Gastrocnemius medialis (tissue), 4 donors: ENCODE results near the gene PPFIA4. TPM values are rescaled to one million over a fixed set of nuclear protein-coding genes. Genes with fewer than 3 reads are reported as not detected.

Experiments
- ATAC-seq, 2 donors: fragments of 150-250 bp; one replicate each; pipeline ENCODE4 v1.9.1; 2016
- DNase-seq, 2 donors: peaks; one replicate each; pipeline ENCODE4 v3.0.0-alpha.2; 2019
- H3K27ac ChIP-seq, 4 donors: fragments of 200-600 bp; sonication (generic); 1 replicate in 1 of 4; 2 replicates in 3 of 4; pipeline ENCODE4 v1.5.1; 2016 to 2018; ENCODE audit warnings: mild to moderate bottlenecking in 2 of 4, moderate library complexity in 1 of 4
- H3K27me3 ChIP-seq, 3 donors: fragments of 200-600 bp; sonication (generic) in 2 of 3; 1 replicate in 1 of 3; 2 replicates in 2 of 3; pipeline versions ENCODE4 v1.5.1 to v1.6.0; 2016 to 2019; ENCODE audit warnings: mild to moderate bottlenecking in 1 of 3, moderate library complexity in 1 of 3
- H3K36me3 ChIP-seq, 2 donors: fragments of 200-600 bp; sonication (generic) in 1 of 2; one replicate each; pipeline ENCODE4 v1.5.1; 2017 to 2018
- H3K4me1 ChIP-seq, 2 donors: fragments of 200-600 bp; sonication (generic) in 1 of 2; one replicate each; pipeline ENCODE4 v1.5.1; 2016 to 2017; ENCODE audit warnings: mild to moderate bottlenecking in 2 of 2
- H3K4me3 ChIP-seq, 4 donors: fragments of 200-600 bp; sonication (generic) in 3 of 4; 1 replicate in 1 of 4; 2 replicates in 3 of 4; pipeline ENCODE4 v1.5.1; 2016 to 2019; ENCODE audit warnings: mild to moderate bottlenecking in 2 of 4
- H3K9me3 ChIP-seq, 3 donors: fragments of 200-600 bp; sonication (generic) in 2 of 3; 1 replicate in 1 of 3; 2 replicates in 2 of 3; pipeline ENCODE4 v1.5.1; 2016 to 2019
- CTCF ChIP-seq, 5 experiments: fragments of 450-650 bp in 3 of 5; fragments of 200-600 bp in 2 of 5; sonication (generic) in 2 of 5; IDR thresholded peaks in 4 of 5; conservative IDR thresholded peaks in 1 of 5; 1 replicate in 4 of 5; 2 replicates in 1 of 5; pipeline ENCODE4 v1.5.1; 2016 to 2019; ENCODE audit warnings: antibody characterized with exemption in 5 of 5, mild to moderate bottlenecking in 3 of 5, moderate library complexity in 3 of 5
- POLR2A ChIP-seq, 2 donors: fragments of 450-650 bp; IDR thresholded peaks; one replicate each; pipeline ENCODE4 v1.6.1; 2017; ENCODE audit warnings: antibody characterized with exemption in 2 of 2, mild to moderate bottlenecking in 2 of 2, moderate library complexity in 2 of 2
- in situ Hi-C, 4 donors: fragments of 200-750 bp; cut with MboI; loops; one replicate each; pipeline versions ENCODE4 v1.15.0 to v1.8.0; 2017; ENCODE audit warnings: low sequenced_read_pairs in 4 of 4
- intact Hi-C: fragments of 100-400 bp; cut with DNase I; formaldehyde crosslinking; loops from one replicate; pipeline ENCODE4 v1.15.1; 2023; ENCODE audit warnings: low total_unique reads
- total RNA-seq, 4 donors: library from RNA; depleted of rRNA; stranded (reverse); fragments of >200 nt; gene quantifications; one replicate each; pipeline versions ENCODE4 v1.1.0 to v1.2.3, GENCODE V29; 2016

PPFIA4 gene
- total RNA-seq, 4 donors from 2014 or later: 8.4 to 45.5 (median 33.1) TPM

GRCh38 chr1:202991112-202991511, 35.2 kb upstream of the PPFIA4 start:
- intact Hi-C loops: no loop called here
- no peak for TF ChIP-seq CTCF (IDR thresholded peaks at IDR 0.05 in 4 of 5, conservative IDR thresholded peaks at IDR 0.05 in 1 of 5)
- TF ChIP-seq POLR2A (IDR thresholded peaks at IDR 0.05): no peak
- DNase-seq: no peak
- in situ Hi-C loops: loop anchor here in 3 of 4 donors (10.0 to 25.0 kb wide), 3 partner anchors 56 to 246 kb away; no protein-coding TSS in a partner anchor
- Histone ChIP-seq H3K9me3 (no peaks in the 10 kb centered on the region), H3K4me1 (no peaks in the 10 kb centered on the region), H3K4me3 (no peak overlapping the region), H3K36me3 (no peaks in the 10 kb centered on the region), H3K27ac (no peak overlapping the region), H3K27me3 (peaks cover 0 to 8% (median 3%) of the 10 kb centered on the region in 3 donors)
- ATAC-seq: no peak

GRCh38 chr1:202994756-202995155, 31.5 kb upstream of the PPFIA4 start:
- H3K9me3 ChIP-seq: no peaks in the 10 kb centered on the region
- no peak overlapping the region for H3K27ac ChIP-seq
- H3K4me1 ChIP-seq: no peaks in the 10 kb centered on the region
- TF ChIP-seq CTCF (IDR thresholded peaks at IDR 0.05 in 4 of 5, conservative IDR thresholded peaks at IDR 0.05 in 1 of 5) (no peak), POLR2A (IDR thresholded peaks at IDR 0.05) (no peak)
- ATAC-seq: no peak
- intact Hi-C loops (no loop called here), in situ Hi-C loops (loop anchor here (5.0 to 25.0 kb wide), 4 partner anchors 60 to 250 kb away; partner anchors contain the start of gene KLHL12 (in 3 of the 4))
- no peaks in the 10 kb centered on the region for H3K36me3 ChIP-seq
- peaks cover 3 to 8% (median 4%) of the 10 kb centered on the region in 3 donors for H3K27me3 ChIP-seq
- DNase-seq: no peak
- H3K4me3 ChIP-seq: no peak overlapping the region

- peak; percentile 22 to 31 for DNase-seq
- intact Hi-C loops: loop anchor here (1.0 kb wide), 2 partner anchors 31 to 73 kb away; no protein-coding TSS in a partner anchor
These were observed 27.2 kb upstream of the PPFIA4 start for GRCh38 chr1:202998836-202999750.

GRCh38 chr1:203000217-203000944, 25.9 kb upstream of the PPFIA4 start:
- intact Hi-C loops: no loop called here
- H3K4me1 ChIP-seq: no peaks in the 10 kb centered on the region
- no peak for DNase-seq
- no peak overlapping the region for H3K27ac ChIP-seq
- ATAC-seq: no peak
- TF ChIP-seq CTCF (IDR thresholded peaks at IDR 0.05 in 4 of 5, conservative IDR thresholded peaks at IDR 0.05 in 1 of 5) (no peak), POLR2A (IDR thresholded peaks at IDR 0.05) (no peak)
- H3K27me3 ChIP-seq: peaks cover 0 to 7% (median 4%) of the 10 kb centered on the region in 3 donors
- in situ Hi-C loops: no loop called here
- H3K9me3 ChIP-seq: no peaks in the 10 kb centered on the region
- no peaks in the 10 kb centered on the region for H3K36me3 ChIP-seq
- H3K4me3 ChIP-seq: no peak overlapping the region

More at GRCh38 chr1:202998836-202999750, 27.2 kb upstream of the PPFIA4 start:
- Histone ChIP-seq H3K4me1 (no peaks in the 10 kb centered on the region), H3K9me3 (no peaks in the 10 kb centered on the region), H3K4me3 (no peak overlapping the region), H3K36me3 (no peaks in the 10 kb centered on the region), H3K27me3 (peaks cover 3 to 8% (median 4%) of the 10 kb centered on the region in 3 donors), H3K27ac (no peak overlapping the region)
- peak; percentile 74 to 86 (median 81) for TF ChIP-seq CTCF (IDR thresholded peaks at IDR 0.05 in 4 of 5, conservative IDR thresholded peaks at IDR 0.05 in 1 of 5)
- no peak for TF ChIP-seq POLR2A (IDR thresholded peaks at IDR 0.05)
- ATAC-seq: peak in 1 of 2 donors; percentile 27
- in situ Hi-C loops: loop anchor here (5.0 to 25.0 kb wide), 4 partner anchors 64 to 254 kb away; partner anchors contain the start of gene KLHL12 (in 3 of the 4)
